H9 (cell line): ENCODE results near the gene PLPP1. TPM values are rescaled to one million over a fixed set of nuclear protein-coding genes. Genes with fewer than 3 reads are reported as not detected.

Source experiments
- DNase-seq: peaks from one replicate; pipeline ENCODE4 v3.0.0-alpha.2; 2017
- H2AFZ ChIP-seq: one replicate; pipeline ENCODE4 v1.6.1; 2013; ENCODE audit warnings: mild to moderate bottlenecking, low read length, control low read depth, moderate library complexity
- H2AK5ac ChIP-seq: 2 replicates; pipeline ENCODE4 v1.6.1; 2013; ENCODE audit warnings: low read length, control low read depth, mixed read lengths; ENCODE audit not compliant: insufficient read length
- H2BK120ac ChIP-seq: one replicate; pipeline ENCODE4 v1.6.1; 2013; ENCODE audit warnings: low read depth, mild to moderate bottlenecking, low read length, control low read depth, inconsistent platforms; ENCODE audit not compliant: poor library complexity, severe bottlenecking
- H2BK12ac ChIP-seq: 2 replicates; pipeline ENCODE4 v1.6.1; 2013; ENCODE audit warnings: low read length, control low read depth, mixed read lengths, low read depth; ENCODE audit not compliant: insufficient read length
- H2BK15ac ChIP-seq: 2 replicates; pipeline ENCODE4 v1.6.1; 2013; ENCODE audit warnings: low read depth, low read length, control low read depth
- H2BK20ac ChIP-seq: one replicate; pipeline ENCODE4 v1.6.1; 2013; ENCODE audit warnings: low read depth, mild to moderate bottlenecking, low read length, control low read depth, inconsistent platforms; ENCODE audit not compliant: poor library complexity, severe bottlenecking
- H2BK5ac ChIP-seq: 2 replicates; pipeline ENCODE4 v1.6.1; 2013; ENCODE audit warnings: low read length, control low read depth, mixed read lengths; ENCODE audit not compliant: insufficient read length
- H3K14ac ChIP-seq: 2 replicates; pipeline ENCODE4 v1.6.1; 2013; ENCODE audit warnings: low read length, control low read depth; ENCODE audit not compliant: insufficient read depth
- H3K18ac ChIP-seq: 2 replicates; pipeline ENCODE4 v1.6.1; 2013; ENCODE audit warnings: low read depth, mild to moderate bottlenecking, mixed read lengths, low read length, control low read depth; ENCODE audit not compliant: insufficient read length
- H3K23ac ChIP-seq: 2 replicates; pipeline ENCODE4 v1.6.1; 2013; ENCODE audit warnings: low read length, control low read depth, mixed read lengths, low read depth; ENCODE audit not compliant: insufficient read length
- H3K23me2 ChIP-seq: 2 replicates; pipeline ENCODE4 v1.6.1; 2013; ENCODE audit warnings: low read depth, mild to moderate bottlenecking, mixed read lengths, low read length, control low read depth; ENCODE audit not compliant: insufficient read length, poor library complexity, severe bottlenecking
- H3K27ac ChIP-seq: 2 replicates; pipeline ENCODE4 v1.5.1; 2013; ENCODE audit warnings: low read length, control low read depth, mixed read lengths, low read depth; ENCODE audit not compliant: insufficient read length
- H3K27me3 ChIP-seq: 2 replicates; pipeline ENCODE4 v1.6.1; 2013; ENCODE audit warnings: low read length, control low read depth, inconsistent platforms; ENCODE audit not compliant: insufficient read depth
- H3K4ac ChIP-seq: 2 replicates; pipeline ENCODE4 v1.6.1; 2013; ENCODE audit warnings: low read depth, mild to moderate bottlenecking, control low read depth, inconsistent platforms, low read length, moderate library complexity
- H3K4me1 ChIP-seq: 2 replicates; pipeline ENCODE4 v1.6.1; 2013; ENCODE audit warnings: low read length, control low read depth, inconsistent platforms; ENCODE audit not compliant: insufficient read depth
- H3K4me2 ChIP-seq: 2 replicates; pipeline ENCODE4 v1.6.1; 2013; ENCODE audit warnings: low read length, control low read depth, mixed read lengths; ENCODE audit not compliant: insufficient read length, insufficient read depth
- H3K56ac ChIP-seq: 2 replicates; pipeline ENCODE4 v1.6.1; 2013; ENCODE audit warnings: low read depth, mild to moderate bottlenecking, mixed read lengths, low read length, control low read depth; ENCODE audit not compliant: insufficient read length
- H3K79me1 ChIP-seq: 2 replicates; pipeline ENCODE4 v1.6.1; 2013; ENCODE audit warnings: low read depth, mild to moderate bottlenecking, moderate library complexity, low read length, control low read depth, inconsistent platforms; ENCODE audit not compliant: insufficient read depth, poor library complexity, severe bottlenecking
- H3K79me2 ChIP-seq: 2 replicates; pipeline ENCODE4 v1.6.1; 2013; ENCODE audit warnings: low read length, control low read depth, inconsistent platforms; ENCODE audit not compliant: insufficient read depth
- H3K9ac ChIP-seq: 2 replicates; pipeline ENCODE4 v1.6.1; 2013; ENCODE audit warnings: low read length, control low read depth, mixed read lengths; ENCODE audit not compliant: insufficient read length; ENCODE audit errors: extremely low read depth
- H3K9me3 ChIP-seq: one replicate; pipeline ENCODE4 v1.6.1; 2013; ENCODE audit warnings: low read depth, low read length, inconsistent platforms; ENCODE audit not compliant: control insufficient read depth
- H3T11ph ChIP-seq: one replicate; pipeline ENCODE4 v1.6.1; 2013; ENCODE audit warnings: mild to moderate bottlenecking, low read length, control low read depth, inconsistent platforms
- H4K20me1 ChIP-seq: one replicate; pipeline ENCODE4 v1.6.1; 2013; ENCODE audit not compliant: control insufficient read depth, insufficient read length, insufficient read depth
- H4K5ac ChIP-seq: 2 replicates; pipeline ENCODE4 v1.6.1; 2013; ENCODE audit warnings: low read depth, mild to moderate bottlenecking, mixed read lengths, low read length, control low read depth; ENCODE audit not compliant: insufficient read length
- H4K8ac ChIP-seq: replicated peaks from 2 replicates; pipeline ENCODE4 v1.6.1; 2013; ENCODE audit warnings: low read length, control low read depth, mixed read lengths, low read depth; ENCODE audit not compliant: insufficient read length
- H4K91ac ChIP-seq: 2 replicates; pipeline ENCODE4 v1.6.1; 2013; ENCODE audit warnings: low read depth, mild to moderate bottlenecking, moderate library complexity, mixed read lengths, low read length, control low read depth; ENCODE audit not compliant: insufficient read length
- H3K27ac Mint-ChIP-seq, 3 experiments: 2 replicates in 2 of 3; 3 replicates in 1 of 3; pipeline ENCODE4 v1.8.0; 2020 to 2021; ENCODE audit warnings: mixed read lengths in 3 of 3, mild to moderate bottlenecking in 1 of 3, moderate library complexity in 1 of 3
- H3K27me3 Mint-ChIP-seq: 2 replicates; pipeline ENCODE4 v1.8.0; 2021; ENCODE audit warnings: low read depth, mild to moderate bottlenecking, moderate library complexity, mixed read lengths
- H3K36me3 Mint-ChIP-seq, 3 experiments: 2 replicates in 2 of 3; 3 replicates in 1 of 3; pipeline ENCODE4 v1.8.0; 2020 to 2021; ENCODE audit warnings: low read depth in 3 of 3, mixed read lengths in 3 of 3; ENCODE audit not compliant: insufficient read depth in 1 of 3
- H3K4me1 Mint-ChIP-seq, 2 experiments: 2 replicates each; pipeline ENCODE4 v1.8.0; 2020; ENCODE audit warnings: mixed read lengths in 2 of 2
- H3K4me3 Mint-ChIP-seq, 2 experiments: 2 replicates in 1 of 2; 3 replicates in 1 of 2; pipeline ENCODE4 v1.8.0; 2020 to 2021; ENCODE audit warnings: mild to moderate bottlenecking in 2 of 2, mixed read lengths in 2 of 2, moderate library complexity in 1 of 2
- H3K9me3 Mint-ChIP-seq, 2 experiments: 2 replicates in 1 of 2; 3 replicates in 1 of 2; pipeline ENCODE4 v1.8.0; 2020; ENCODE audit warnings: mild to moderate bottlenecking in 2 of 2, mixed read lengths in 2 of 2, moderate library complexity in 1 of 2
- CTCF ChIP-seq: fragments of 200-600 bp; sonication (generic); conservative IDR thresholded peaks from 3 replicates; pipeline ENCODE4 v1.8.0; 2021; ENCODE audit warnings: antibody characterized with exemption, mild to moderate bottlenecking
- WGBS: extraction: QIAGEN DNeasy Blood & Tissue Kit; methylation state at CpG from one replicate; pipeline ENCODE4 v1.1.7; 2013; ENCODE audit warnings: missing lambda C conversion rate, low lambda C conversion rate, mixed read lengths; ENCODE audit not compliant: insufficient read length; ENCODE audit errors: extremely low coverage; 5-methylcytosine and 5-hydroxymethylcytosine counted together
- total RNA-seq: library from RNA; stranded (reverse); gene quantifications from 2 replicates; pipeline ENCODE4 v1.2.1, GENCODE V29; 2021

PLPP1 gene
- total RNA-seq, 1 experiment from 2014 or later, result 85.9 TPM

DNA sequence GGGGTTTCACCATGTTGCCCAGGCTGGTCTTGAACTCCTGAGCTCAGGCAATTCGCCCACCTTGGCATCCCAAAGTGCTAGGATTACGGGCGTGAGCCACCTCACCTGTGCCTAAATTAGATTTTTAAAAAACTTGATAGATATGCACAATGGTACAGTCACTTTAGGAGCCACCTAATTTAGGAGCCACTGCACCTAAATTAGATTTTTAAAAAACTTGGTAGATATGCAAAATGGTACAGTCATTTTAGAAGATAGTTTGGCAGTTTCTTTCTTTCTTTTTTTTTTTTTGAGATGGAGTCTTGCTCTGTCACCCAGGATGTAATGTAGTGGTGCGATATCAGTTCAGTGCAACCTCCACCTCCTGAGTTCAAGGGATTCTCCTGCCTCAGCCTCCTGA, 37.8 kb upstream of the PLPP1 start:
- Histone ChIP-seq H2AFZ (no peak overlapping the region), H3K56ac (no peak overlapping the region), H2BK15ac (no peak overlapping the region), H3K79me1 (no peaks in the 10 kb centered on the region), H3T11ph (no peak overlapping the region), H3K79me2 (no peaks in the 10 kb centered on the region), H3K23me2 (no peaks in the 10 kb centered on the region), H3K4me1 (peaks cover 8% of the 10 kb centered on the region; the same call in 1 of the 2 replicates), H4K20me1 (no peaks in the 10 kb centered on the region), H2AK5ac (no peak overlapping the region), H3K4ac (no peak overlapping the region), H3K27me3 (no peaks in the 10 kb centered on the region), H2BK12ac (peak overlapping the region; percentile 24), H2BK20ac (no peak overlapping the region), H4K5ac (no peak overlapping the region), H4K91ac (no peak overlapping the region), H4K8ac (no peak overlapping the region), H3K18ac (no peak overlapping the region), H3K9me3 (no peaks in the 10 kb centered on the region), H3K27ac (no peak overlapping the region), H2BK5ac (no peak overlapping the region), H3K14ac (no peak overlapping the region), H2BK120ac (no peak overlapping the region), H3K23ac (no peak overlapping the region), H3K9ac (no peak overlapping the region), H3K4me2 (no peak overlapping the region)
- WGBS, result no CpG with 5 or more reads among the region's 4 CpGs
- no peak for DNase-seq
- H3K27ac Mint-ChIP-seq, result peak overlapping the region in 2 of 3 experiments; percentile 99 to 100; a peak in 5 of 7 replicates
- no peak for TF ChIP-seq CTCF
- no peaks in the 10 kb centered on the region; a peak in 1 of 5 replicates for H3K9me3 Mint-ChIP-seq
- no peaks in the 10 kb centered on the region for H3K36me3 Mint-ChIP-seq
- no peaks in the 10 kb centered on the region; the same call in 1 of the 2 replicates for H3K27me3 Mint-ChIP-seq
- H3K4me1 Mint-ChIP-seq, result peaks cover 52 to 55% of the 10 kb centered on the region in 2 experiments
- no peak overlapping the region for H3K4me3 Mint-ChIP-seq
